HPDE6-E6E7 (cell line): ENCODE data around the gene B3GALT5.
"Not testable (repeated sequence)": the region's sequence is repeated elsewhere in the genome, so short reads cannot be mapped to it uniquely, and the experiment has no call there.

Source experiments
- DNase-seq: peaks from one replicate; pipeline ENCODE4 v3.0.0; 2011; ENCODE audit warnings: missing footprints; ENCODE audit errors: extremely low spot score

The B3GALT5 gene, protein sequence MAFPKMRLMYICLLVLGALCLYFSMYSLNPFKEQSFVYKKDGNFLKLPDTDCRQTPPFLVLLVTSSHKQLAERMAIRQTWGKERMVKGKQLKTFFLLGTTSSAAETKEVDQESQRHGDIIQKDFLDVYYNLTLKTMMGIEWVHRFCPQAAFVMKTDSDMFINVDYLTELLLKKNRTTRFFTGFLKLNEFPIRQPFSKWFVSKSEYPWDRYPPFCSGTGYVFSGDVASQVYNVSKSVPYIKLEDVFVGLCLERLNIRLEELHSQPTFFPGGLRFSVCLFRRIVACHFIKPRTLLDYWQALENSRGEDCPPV

DNA sequence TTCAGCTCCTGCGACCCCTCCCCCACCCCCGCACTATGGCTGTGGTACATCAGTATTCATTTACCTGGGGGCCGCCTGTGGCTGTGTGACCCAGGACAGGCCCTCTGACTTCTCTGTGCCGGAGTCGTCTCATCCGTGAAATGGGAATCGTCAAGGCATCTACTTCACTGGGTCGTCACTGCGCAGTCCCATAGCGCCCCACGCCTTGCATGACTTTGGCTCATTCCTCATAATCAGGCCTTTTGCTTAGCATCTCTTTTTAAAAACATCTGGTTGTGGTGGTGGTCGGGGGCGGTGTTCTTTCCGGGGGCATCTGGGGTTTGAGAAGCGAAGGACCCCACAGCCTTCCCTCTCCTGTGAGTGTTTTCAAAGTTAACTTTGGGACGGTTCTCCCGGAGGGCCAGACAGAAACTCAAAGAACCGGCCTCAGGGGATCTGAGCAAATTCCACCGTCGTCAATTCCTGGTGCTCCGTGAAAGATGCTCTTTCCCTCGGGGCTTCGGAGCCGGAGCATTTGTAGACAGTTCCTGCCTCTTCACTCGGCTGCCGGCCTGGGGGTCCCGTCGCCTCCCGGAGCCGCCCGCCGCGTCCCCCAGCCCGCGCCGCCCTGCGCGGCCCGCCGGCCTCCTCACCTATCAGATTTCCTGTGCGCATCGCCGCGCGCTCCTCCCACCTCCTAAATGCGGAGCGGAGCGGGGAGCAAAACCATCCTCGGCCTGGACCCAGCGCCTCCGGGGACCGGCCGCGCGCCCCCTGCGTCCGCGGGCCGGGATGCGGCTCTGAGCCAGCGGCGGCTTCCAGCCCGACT is at the start of gene B3GALT5:
Gene B3GALT5, plus strand, starts transcription at position 708 of the 808 bp plus-strand sequence. CDS start 47,620 bp downstream, outside the sequence.
- no peak for DNase-seq

DNA sequence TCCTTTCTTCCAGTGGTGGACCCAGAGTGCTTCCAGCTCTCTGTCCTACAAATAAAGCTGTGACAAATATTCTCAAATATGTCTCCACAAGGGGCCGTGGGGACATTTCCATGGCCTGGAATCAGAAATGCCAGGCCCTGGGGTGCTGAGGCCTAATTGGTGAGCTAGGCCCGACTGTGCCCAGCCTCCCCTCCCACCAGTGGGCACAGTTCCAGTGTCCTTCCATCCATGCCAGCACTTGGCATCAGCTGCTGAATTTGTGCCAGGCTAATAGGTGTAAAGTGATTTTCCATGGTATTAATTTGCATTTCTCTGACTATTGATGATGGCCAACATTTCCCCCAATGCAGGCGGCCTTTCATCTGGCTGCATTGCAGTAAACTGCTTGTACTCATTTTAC is 48.5 kb upstream of the B3GALT5 start:
- DNase-seq = no peak

- no peak for DNase-seq
Measured at GRCh38 chr21:39567180-39567972, 45.4 kb upstream of the B3GALT5 start.

GRCh38 chr21:39568361-39568760 is 44.4 kb upstream of the B3GALT5 start:
- DNase-seq = no peak

DNA sequence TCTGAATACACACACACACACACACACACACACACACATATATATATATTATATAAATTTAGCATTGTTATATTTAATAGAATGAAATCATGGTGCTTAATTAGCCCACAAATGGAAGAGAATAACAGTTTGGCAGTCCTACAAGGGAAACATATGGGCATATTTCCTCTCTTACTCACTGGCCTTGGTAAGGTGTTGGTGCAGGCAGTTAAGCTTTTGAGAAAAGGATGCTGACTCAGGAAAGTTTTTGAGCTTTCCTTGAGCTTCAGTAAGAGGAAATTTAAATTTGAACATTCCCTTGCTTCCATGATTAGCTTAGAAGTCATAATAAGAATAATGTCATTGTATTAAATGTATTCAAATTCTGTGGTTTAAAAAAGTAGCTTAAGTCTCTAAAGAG is 37.0 kb upstream of the B3GALT5 start:
- no peak for DNase-seq

- no peak for DNase-seq
Measured at GRCh38 chr21:39576518-39577128, 36.1 kb upstream of the B3GALT5 start.

GRCh38 chr21:39579734-39580332 is 32.9 kb upstream of the B3GALT5 start:
- DNase-seq = no peak

DNA sequence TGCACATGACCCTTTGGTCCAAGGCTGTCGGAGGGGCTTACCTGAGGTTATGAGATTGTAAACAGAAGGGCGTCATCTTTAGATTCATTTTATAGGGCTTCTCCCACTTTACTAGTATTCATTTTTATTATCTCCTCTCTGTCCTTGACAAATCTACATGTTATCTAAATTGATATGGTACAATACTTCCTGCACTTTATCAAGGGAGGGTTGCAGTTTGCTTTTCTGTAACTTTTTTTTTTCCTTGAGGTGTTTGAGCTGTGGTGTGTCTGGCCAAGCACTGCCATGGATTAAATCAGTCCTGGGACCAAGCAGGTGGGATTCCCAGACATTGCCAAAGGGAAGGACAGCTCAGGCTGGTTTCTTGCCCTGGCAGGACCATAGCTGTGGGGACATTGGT is 32.0 kb upstream of the B3GALT5 start:
- no peak for DNase-seq

- no peak for DNase-seq
Measured at GRCh38 chr21:39581414-39581813, 31.3 kb upstream of the B3GALT5 start.

GRCh38 chr21:39582749-39583148 is 30.0 kb upstream of the B3GALT5 start:
- DNase-seq = no peak

GRCh38 chr21:39583586-39583985 is 29.2 kb upstream of the B3GALT5 start:
- not testable (repeated sequence) for DNase-seq

DNA sequence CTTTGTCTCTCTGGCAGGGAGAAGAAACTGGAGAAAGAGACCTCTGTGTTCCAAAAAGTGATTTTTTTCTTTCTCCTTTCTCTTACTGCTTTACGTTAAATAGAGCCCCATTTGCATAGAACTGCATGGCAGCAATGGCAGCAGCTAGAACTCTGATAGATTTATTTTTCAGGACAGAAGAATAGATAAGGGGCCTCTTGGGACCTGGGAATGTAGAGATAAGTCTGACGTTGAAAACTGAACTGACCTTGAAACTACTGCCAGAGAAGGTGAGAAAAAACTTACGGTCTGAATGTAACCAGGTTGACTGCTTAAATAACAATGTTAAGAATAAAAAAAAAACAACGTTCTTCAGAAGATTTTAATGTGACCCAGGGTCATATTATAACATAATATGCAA is 25.4 kb upstream of the B3GALT5 start:
- DNase-seq = no peak

DNA sequence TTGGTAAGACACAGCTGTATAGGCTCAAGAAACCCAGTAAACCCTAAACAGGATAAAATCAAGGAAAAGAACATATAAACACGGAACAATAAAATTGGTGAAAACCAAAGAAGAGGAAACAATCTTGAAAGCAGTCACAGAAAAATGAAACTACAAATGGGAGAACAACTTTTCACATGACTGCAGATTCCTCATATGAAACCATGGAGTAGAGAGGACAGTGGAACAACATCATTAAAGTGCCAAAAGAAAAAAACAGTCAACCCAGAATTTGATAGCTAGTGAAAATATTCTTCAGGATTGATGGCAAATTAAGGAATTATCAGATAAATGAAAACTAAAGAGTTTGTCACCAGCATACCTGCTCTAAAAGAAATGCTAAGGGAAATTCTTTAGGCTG is 23.9 kb upstream of the B3GALT5 start:
- no peak for DNase-seq

- no peak for DNase-seq
Measured at GRCh38 chr21:39593522-39593921, 19.2 kb upstream of the B3GALT5 start.

- DNase-seq = no peak
Measured at GRCh38 chr21:39595465-39595864, 17.3 kb upstream of the B3GALT5 start.

DNA sequence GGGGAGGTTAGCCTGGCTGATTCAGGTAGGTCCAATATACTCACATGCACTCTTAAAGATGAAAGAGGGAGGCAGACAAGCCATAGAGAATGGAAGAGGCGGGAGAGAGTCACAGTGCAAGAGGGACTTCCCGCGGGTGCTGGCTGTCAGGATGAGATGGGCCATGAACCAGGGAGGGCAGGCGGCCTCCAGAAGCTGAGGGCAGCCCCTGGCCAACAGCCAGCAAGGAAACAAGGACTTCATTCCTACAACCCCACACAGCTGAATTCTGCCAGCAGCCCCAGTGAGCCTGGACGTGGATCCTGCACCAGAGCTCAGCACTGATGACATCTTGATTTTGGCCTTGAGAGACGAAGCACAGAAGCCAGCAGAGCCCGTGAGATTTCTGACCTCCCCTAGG is 15.1 kb upstream of the B3GALT5 start:
- DNase-seq = no peak

GRCh38 chr21:39599191-39599970 is 13.4 kb upstream of the B3GALT5 start:
- no peak for DNase-seq

GRCh38 chr21:39601187-39601928 is 11.4 kb upstream of the B3GALT5 start:
- no peak for DNase-seq

DNA sequence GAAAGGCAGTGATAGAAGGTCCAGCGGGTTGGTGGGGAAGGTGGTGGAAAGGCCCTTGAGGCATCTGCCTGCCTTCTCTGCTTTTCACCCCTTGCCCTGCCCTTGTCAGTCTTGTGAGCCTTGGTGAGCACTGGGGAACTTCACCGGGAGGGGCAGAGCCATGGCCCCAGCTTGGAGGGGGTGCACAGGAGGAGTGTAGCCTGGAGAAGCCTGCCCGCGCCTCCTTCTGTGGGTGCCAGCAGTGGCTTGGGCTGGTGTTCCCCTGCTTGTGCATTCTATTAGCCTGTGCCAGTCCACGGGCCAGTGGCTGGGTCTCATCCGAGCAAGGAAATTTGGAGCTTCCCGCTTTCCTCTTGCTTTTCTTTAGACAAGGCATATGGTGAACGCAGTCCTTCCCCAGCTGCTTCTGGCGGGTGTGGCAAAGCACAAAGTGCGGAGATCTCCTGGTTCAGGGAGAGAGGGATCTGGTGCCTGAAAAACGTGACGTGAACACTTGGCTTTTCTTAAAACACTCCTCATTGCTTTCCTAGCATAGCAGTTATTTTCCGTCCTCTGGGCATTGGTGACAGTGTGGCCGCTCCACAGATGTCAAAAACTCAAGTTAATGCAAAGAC is 10.6 kb upstream of the B3GALT5 start:
- no peak for DNase-seq

DNA sequence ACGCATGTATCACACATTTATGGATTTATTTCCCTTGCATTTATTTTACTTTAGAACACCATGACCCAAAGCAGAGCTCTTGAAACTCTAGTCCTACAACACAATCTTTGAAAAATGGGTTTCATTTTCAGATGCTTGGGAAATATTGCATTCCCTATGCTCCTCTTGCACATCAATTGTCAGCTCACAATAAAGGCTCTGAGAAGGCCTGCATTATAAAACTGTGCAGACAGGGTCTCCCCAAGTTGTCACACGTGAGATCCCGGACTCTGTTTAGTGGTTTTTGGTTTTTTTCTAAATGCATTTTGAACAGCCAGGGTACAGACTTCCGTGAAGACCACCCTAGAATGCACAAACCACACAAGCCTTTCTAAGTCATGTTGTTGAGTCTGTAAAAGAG is 9.9 kb upstream of the B3GALT5 start:
- no peak for DNase-seq
